ENCODE data around the gene TOP2A.

The TOP2A gene

GRCh38 chr17:40361063-40361924 lies 56.4 kb downstream of the TOP2A start:
- DNase-seq (ENCODE audit: low spot score), result no peak

GRCh38 chr17:40360091-40360490 lies 57.6 kb downstream of the TOP2A start:
- no peak for DNase-seq (ENCODE audit: low spot score)

- peak; percentile 84 for DNase-seq (ENCODE audit: low spot score)
These were observed 59.2 kb downstream of the TOP2A start for GRCh38 chr17:40358323-40359038.

- DNase-seq (ENCODE audit: low spot score), result no peak
These were observed 60.5 kb downstream of the TOP2A start for GRCh38 chr17:40356990-40357881.

- DNase-seq (ENCODE audit: low spot score), result no peak
These were observed 61.6 kb downstream of the TOP2A start for GRCh38 chr17:40355804-40356758.

- DNase-seq (ENCODE audit: low spot score), result peak; percentile 77
These were observed 62.4 kb downstream of the TOP2A start for GRCh38 chr17:40355123-40355803.

GRCh38 chr17:40354221-40355122 lies 63.2 kb downstream of the TOP2A start:
- peak; percentile 64 for DNase-seq (ENCODE audit: low spot score)

- no peak for DNase-seq (ENCODE audit: low spot score)
These were observed 64.8 kb downstream of the TOP2A start for GRCh38 chr17:40352779-40353394.

GRCh38 chr17:40352237-40352778 lies 65.4 kb downstream of the TOP2A start:
- no peak for DNase-seq (ENCODE audit: low spot score)

- DNase-seq (ENCODE audit: low spot score), result no peak
These were observed 66.1 kb downstream of the TOP2A start for GRCh38 chr17:40351359-40352236.

GRCh38 chr17:40350689-40351358 lies 66.9 kb downstream of the TOP2A start:
- DNase-seq (ENCODE audit: low spot score), result peak; percentile 98

GRCh38 chr17:40349895-40350688 lies 67.6 kb downstream of the TOP2A start:
- DNase-seq (ENCODE audit: low spot score), result peak; percentile 97

- peak; percentile 51 for DNase-seq (ENCODE audit: low spot score)
These were observed 68.2 kb downstream of the TOP2A start for GRCh38 chr17:40349477-40349894.

- DNase-seq (ENCODE audit: low spot score), result no peak
These were observed 68.9 kb downstream of the TOP2A start for GRCh38 chr17:40348562-40349476.

- DNase-seq (ENCODE audit: low spot score), result no peak
These were observed 69.6 kb downstream of the TOP2A start for GRCh38 chr17:40348136-40348504.
